Neural progenitor cell (in vitro differentiated cells): Measurements from ENCODE around the gene CCDC184. TPM values are rescaled to one million over a fixed set of nuclear protein-coding genes. Genes with fewer than 3 reads are reported as not detected.

Experiments
- DNase-seq: peaks from one replicate; pipeline ENCODE4 v3.0.0-alpha.2; 2016; ENCODE audit warnings: low spot score
- H2AFZ ChIP-seq: fragments of 200-600 bp; sonication (generic); replicated peaks from 2 replicates; pipeline ENCODE4 v1.6.1; 2016; ENCODE audit warnings: antibody characterized with exemption
- H3F3A ChIP-seq: fragments of 200-600 bp; sonication (generic); 2 replicates; pipeline ENCODE4 v1.6.1; 2016; ENCODE audit warnings: antibody characterized with exemption, low read depth
- H3K27ac ChIP-seq: fragments of 200-600 bp; sonication (generic); 2 replicates; pipeline ENCODE4 v1.5.1; 2016; ENCODE audit warnings: mild to moderate bottlenecking
- H3K27me3 ChIP-seq: fragments of 200-600 bp; sonication (generic); 2 replicates; pipeline ENCODE4 v1.6.1; 2016; ENCODE audit warnings: mild to moderate bottlenecking, moderate library complexity
- H3K36me3 ChIP-seq: fragments of 200-600 bp; sonication (generic); 2 replicates; pipeline ENCODE4 v1.5.1; 2016
- H3K4me1 ChIP-seq: fragments of 200-600 bp; sonication (generic); 2 replicates; pipeline ENCODE4 v1.6.1; 2016; ENCODE audit warnings: mixed run types
- H3K4me2 ChIP-seq: fragments of 200-600 bp; sonication (generic); 2 replicates; pipeline ENCODE4 v1.6.1; 2016
- H3K4me3 ChIP-seq: fragments of 200-600 bp; sonication (generic); 2 replicates; pipeline ENCODE4 v1.5.1; 2016
- H3K79me2 ChIP-seq: fragments of 200-600 bp; sonication (generic); 2 replicates; pipeline ENCODE4 v1.6.1; 2016; ENCODE audit warnings: low read depth
- H3K9ac ChIP-seq: fragments of 200-600 bp; sonication (generic); 2 replicates; pipeline ENCODE4 v1.6.1; 2016
- H3K9me3 ChIP-seq: fragments of 200-600 bp; sonication (generic); 2 replicates; pipeline ENCODE4 v1.5.1; 2016; ENCODE audit warnings: low read depth
- H4K20me1 ChIP-seq: fragments of 200-600 bp; sonication (generic); 2 replicates; pipeline ENCODE4 v1.6.1; 2016; ENCODE audit warnings: low read depth
- H3K27ac Mint-ChIP-seq: 3 replicates; pipeline ENCODE4 v1.8.0; 2021; ENCODE audit warnings: mixed read lengths
- H3K27me3 Mint-ChIP-seq: 2 replicates; pipeline ENCODE4 v1.8.0; 2022; ENCODE audit warnings: low read depth, mild to moderate bottlenecking, inconsistent platforms, moderate library complexity, mixed read lengths; ENCODE audit not compliant: insufficient read depth
- H3K36me3 Mint-ChIP-seq: 3 replicates; pipeline ENCODE4 v1.8.0; 2021; ENCODE audit warnings: mixed read lengths
- H3K4me1 Mint-ChIP-seq: 3 replicates; pipeline ENCODE4 v1.8.0; 2021; ENCODE audit warnings: mixed read lengths
- H3K4me3 Mint-ChIP-seq: 3 replicates; pipeline ENCODE4 v1.8.0; 2021; ENCODE audit warnings: mild to moderate bottlenecking, moderate library complexity, mixed read lengths
- H3K9me3 Mint-ChIP-seq: 3 replicates; pipeline ENCODE4 v1.8.0; 2020; ENCODE audit warnings: mixed read lengths
- CTCF ChIP-seq: fragments of 200-600 bp; sonication (generic); IDR thresholded peaks from 2 replicates; pipeline ENCODE4 v1.5.1; 2017; ENCODE audit warnings: antibody characterized with exemption, mild to moderate bottlenecking
- EZH2 ChIP-seq: fragments of 200-600 bp; sonication (generic); IDR thresholded peaks from 2 replicates; pipeline ENCODE4 v1.6.1; 2017; ENCODE audit warnings: antibody characterized with exemption, mild to moderate bottlenecking, moderate library complexity
- EZH2phosphoT487 ChIP-seq: fragments of 200-600 bp; sonication (generic); IDR thresholded peaks from 2 replicates; pipeline ENCODE4 v1.6.1; 2017; ENCODE audit warnings: antibody characterized with exemption
- total RNA-seq: library from RNA; depleted of rRNA; stranded (reverse); fragments of >200 nt; gene quantifications from 2 replicates; pipeline ENCODE4 v1.2.3, GENCODE V29; 2015; ENCODE audit warnings: low replicate concordance

The CCDC184 gene
- total RNA-seq, 1 donor from 2014 or later, result 0.28 TPM

GRCh38 chr12:48194799-48195201, 11.4 kb downstream of the CCDC184 start:
- Histone ChIP-seq H3K9me3 (no peaks in the 10 kb centered on the region), H3K79me2 (no peaks in the 10 kb centered on the region), H3K4me3 (no peak overlapping the region), H3K27ac (no peak overlapping the region), H3F3A (peaks cover 22% of the 10 kb centered on the region), H4K20me1 (no peaks in the 10 kb centered on the region), H3K9ac (no peak overlapping the region), H2AFZ (no peak overlapping the region), H3K36me3 (no peaks in the 10 kb centered on the region), H3K27me3 (peaks cover 65% of the 10 kb centered on the region), H3K4me1 (peaks cover 6% of the 10 kb centered on the region), H3K4me2 (no peak overlapping the region)
- DNase-seq, result no peak
- Mint-ChIP-seq H3K27ac (no peak overlapping the region), H3K36me3 (no peaks in the 10 kb centered on the region), H3K27me3 (no peaks in the 10 kb centered on the region), H3K9me3 (no peaks in the 10 kb centered on the region), H3K4me1 (peaks cover 19% of the 10 kb centered on the region), H3K4me3 (no peak overlapping the region)
- TF ChIP-seq EZH2phosphoT487, result no peak
- TF ChIP-seq EZH2, result no peak
- no peak for TF ChIP-seq CTCF

- Histone ChIP-seq H3K9ac (no peak overlapping the region), H2AFZ (peak overlapping the region; percentile 82), H3K27ac (no peak overlapping the region), H3K9me3 (no peaks in the 10 kb centered on the region), H3K79me2 (no peaks in the 10 kb centered on the region), H3K4me3 (peak overlapping the region; percentile 48), H3K27me3 (peaks cover 62% of the 10 kb centered on the region), H3K4me2 (peak overlapping the region; percentile 78), H3F3A (peaks cover 17% of the 10 kb centered on the region), H4K20me1 (no peaks in the 10 kb centered on the region), H3K4me1 (peaks cover 6% of the 10 kb centered on the region), H3K36me3 (no peaks in the 10 kb centered on the region)
- Mint-ChIP-seq H3K27me3 (no peaks in the 10 kb centered on the region), H3K27ac (peak overlapping the region; percentile 24), H3K9me3 (peaks cover 8% of the 10 kb centered on the region), H3K4me1 (peaks cover 19% of the 10 kb centered on the region), H3K4me3 (peak overlapping the region; percentile 85), H3K36me3 (peaks cover 4% of the 10 kb centered on the region)
- peak; percentile 37 for DNase-seq
- TF ChIP-seq CTCF, result peak; percentile 53
- no peak for TF ChIP-seq EZH2phosphoT487
- TF ChIP-seq EZH2, result no peak
These were observed 14.1 kb downstream of the CCDC184 start for GRCh38 chr12:48197549-48197970.

GRCh38 chr12:48197971-48198671, 14.7 kb downstream of the CCDC184 start:
- peak; percentile 97 for DNase-seq
- peak overlapping the region; percentile 78 for H3K4me2 ChIP-seq
- peak overlapping the region; percentile 82 for H2AFZ ChIP-seq
- Mint-ChIP-seq H3K9me3 (peaks cover 13% of the 10 kb centered on the region), H3K36me3 (peaks cover 9% of the 10 kb centered on the region), H3K27ac (peak overlapping the region; percentile 84), H3K4me1 (peaks cover 19% of the 10 kb centered on the region), H3K4me3 (peak overlapping the region; percentile 85), H3K27me3 (no peaks in the 10 kb centered on the region)
- peaks cover 56% of the 10 kb centered on the region for H3K27me3 ChIP-seq
- H3K9me3 ChIP-seq, result no peaks in the 10 kb centered on the region
- H3K9ac ChIP-seq, result no peak overlapping the region
- H3K4me3 ChIP-seq, result peak overlapping the region; percentile 48
- no peak for TF ChIP-seq CTCF
- no peak for TF ChIP-seq EZH2phosphoT487
- no peak for TF ChIP-seq EZH2
- H3K79me2 ChIP-seq, result no peaks in the 10 kb centered on the region
- H3K36me3 ChIP-seq, result no peaks in the 10 kb centered on the region
- H3K4me1 ChIP-seq, result peaks cover 6% of the 10 kb centered on the region
- no peaks in the 10 kb centered on the region for H4K20me1 ChIP-seq
- peaks cover 17% of the 10 kb centered on the region for H3F3A ChIP-seq
- H3K27ac ChIP-seq, result no peak overlapping the region
